ENCODE measurements around the gene TCF4.

DNA sequence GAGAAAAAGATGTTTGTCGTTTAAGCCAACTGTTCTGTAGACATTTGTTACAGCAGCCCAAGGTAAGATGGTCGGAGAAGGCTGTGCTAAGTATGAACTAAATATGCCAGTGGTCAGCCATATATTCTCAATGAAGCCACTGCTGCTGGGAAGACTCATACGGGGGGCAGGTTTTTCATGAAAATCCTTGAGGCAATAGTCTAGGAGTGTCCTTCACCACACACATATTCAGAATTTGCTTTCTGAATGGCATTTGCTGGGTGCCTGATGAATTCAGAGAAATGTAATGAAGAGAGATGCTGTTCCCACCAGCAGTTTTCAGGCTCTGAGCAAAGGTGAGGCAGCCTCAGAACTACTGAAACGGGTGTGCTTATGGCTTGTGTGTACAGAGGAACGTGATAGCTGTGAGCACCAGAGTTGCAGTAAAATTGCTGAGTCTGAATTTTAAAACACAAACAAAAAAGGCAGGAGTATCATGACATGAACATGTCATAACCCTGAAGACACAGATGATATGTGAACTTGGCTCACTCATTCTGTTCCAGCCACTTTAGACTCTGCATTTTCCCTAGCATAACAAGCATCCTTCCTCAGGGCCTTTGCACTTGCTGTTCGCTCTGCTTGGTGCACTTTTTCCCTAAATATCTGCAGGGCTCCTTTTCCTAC is 21.3 kb upstream of the TCF4 start:
- TF ChIP-seq POLR2AphosphoS5 (IDR thresholded peaks at IDR 0.05): no peak
- TF ChIP-seq, protein P1, sequence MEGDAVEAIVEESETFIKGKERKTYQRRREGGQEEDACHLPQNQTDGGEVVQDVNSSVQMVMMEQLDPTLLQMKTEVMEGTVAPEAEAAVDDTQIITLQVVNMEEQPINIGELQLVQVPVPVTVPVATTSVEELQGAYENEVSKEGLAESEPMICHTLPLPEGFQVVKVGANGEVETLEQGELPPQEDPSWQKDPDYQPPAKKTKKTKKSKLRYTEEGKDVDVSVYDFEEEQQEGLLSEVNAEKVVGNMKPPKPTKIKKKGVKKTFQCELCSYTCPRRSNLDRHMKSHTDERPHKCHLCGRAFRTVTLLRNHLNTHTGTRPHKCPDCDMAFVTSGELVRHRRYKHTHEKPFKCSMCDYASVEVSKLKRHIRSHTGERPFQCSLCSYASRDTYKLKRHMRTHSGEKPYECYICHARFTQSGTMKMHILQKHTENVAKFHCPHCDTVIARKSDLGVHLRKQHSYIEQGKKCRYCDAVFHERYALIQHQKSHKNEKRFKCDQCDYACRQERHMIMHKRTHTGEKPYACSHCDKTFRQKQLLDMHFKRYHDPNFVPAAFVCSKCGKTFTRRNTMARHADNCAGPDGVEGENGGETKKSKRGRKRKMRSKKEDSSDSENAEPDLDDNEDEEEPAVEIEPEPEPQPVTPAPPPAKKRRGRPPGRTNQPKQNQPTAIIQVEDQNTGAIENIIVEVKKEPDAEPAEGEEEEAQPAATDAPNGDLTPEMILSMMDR (IDR thresholded peaks at IDR 0.05): no peak

Data from suprapubic skin (tissue), 3 donors.